Thyroid gland (tissue), 4 donors: ENCODE data around the gene ANTXR1. TPM values are rescaled to one million over a fixed set of nuclear protein-coding genes. Genes with fewer than 3 reads are reported as not detected.

Experiments used
- DNase-seq, 2 donors: peaks; one replicate each; pipeline ENCODE4 v3.0.0-alpha.2; 2019
- H3K27ac ChIP-seq, 3 donors: fragments of 200-600 bp; sonication (generic); 1 replicate in 2 of 3; 2 replicates in 1 of 3; pipeline ENCODE4 v1.5.1; 2016 to 2019; ENCODE audit warnings: mild to moderate bottlenecking in 1 of 3, moderate library complexity in 1 of 3
- H3K27me3 ChIP-seq: fragments of 200-600 bp; sonication (generic); one replicate; pipeline ENCODE4 v1.5.1; 2019
- H3K36me3 ChIP-seq, 2 donors: fragments of 200-600 bp; sonication (generic); one replicate each; pipeline ENCODE4 v1.5.1; 2016 to 2019
- H3K4me1 ChIP-seq, 2 donors: fragments of 200-600 bp; sonication (generic); one replicate each; pipeline ENCODE4 v1.5.1; 2017 to 2019
- H3K4me3 ChIP-seq, 3 donors: fragments of 200-600 bp; sonication (generic); replicated peaks in 1 of 3; 1 replicate in 2 of 3; 2 replicates in 1 of 3; pipeline ENCODE4 v1.5.1; 2016; ENCODE audit warnings: mild to moderate bottlenecking in 1 of 3
- H3K9me3 ChIP-seq: fragments of 200-600 bp; sonication (generic); one replicate; pipeline ENCODE4 v1.5.1; 2017
- POLR2A ChIP-seq, 2 donors: fragments of 450-650 bp; IDR thresholded peaks; one replicate each; pipeline ENCODE4 v1.6.1; 2017; ENCODE audit warnings: antibody characterized with exemption in 2 of 2, mild to moderate bottlenecking in 2 of 2, moderate library complexity in 1 of 2
- WGBS, 2 donors: methylation state at CpG; one replicate each; pipeline ENCODE4 v1.1.5; 2017; 5-methylcytosine and 5-hydroxymethylcytosine counted together
- intact Hi-C: fragments of 100-400 bp; cut with DNase I; formaldehyde crosslinking; loops from one replicate; pipeline ENCODE4 v1.15.1; 2023
- total RNA-seq, 4 donors: library from RNA; depleted of rRNA; stranded (reverse); fragments of >200 nt; gene quantifications; one replicate each; pipeline ENCODE4 v1.2.3, GENCODE V29; 2016
- TF ChIP-seq, protein P1 (sequence below), 6 experiments: fragments of 200-600 bp in 3 of 6; fragments of 450-650 bp in 3 of 6; sonication (generic) in 3 of 6; IDR thresholded peaks; one replicate each; pipeline ENCODE4 v1.5.1; 2016 to 2019; ENCODE audit warnings: antibody characterized with exemption in 6 of 6, mild to moderate bottlenecking in 2 of 6, inconsistent platforms in 1 of 6, moderate library complexity in 1 of 6

The ANTXR1 gene
- total RNA-seq, 4 donors from 2014 or later: 56.4 to 103 (median 79.3) TPM

DNA sequence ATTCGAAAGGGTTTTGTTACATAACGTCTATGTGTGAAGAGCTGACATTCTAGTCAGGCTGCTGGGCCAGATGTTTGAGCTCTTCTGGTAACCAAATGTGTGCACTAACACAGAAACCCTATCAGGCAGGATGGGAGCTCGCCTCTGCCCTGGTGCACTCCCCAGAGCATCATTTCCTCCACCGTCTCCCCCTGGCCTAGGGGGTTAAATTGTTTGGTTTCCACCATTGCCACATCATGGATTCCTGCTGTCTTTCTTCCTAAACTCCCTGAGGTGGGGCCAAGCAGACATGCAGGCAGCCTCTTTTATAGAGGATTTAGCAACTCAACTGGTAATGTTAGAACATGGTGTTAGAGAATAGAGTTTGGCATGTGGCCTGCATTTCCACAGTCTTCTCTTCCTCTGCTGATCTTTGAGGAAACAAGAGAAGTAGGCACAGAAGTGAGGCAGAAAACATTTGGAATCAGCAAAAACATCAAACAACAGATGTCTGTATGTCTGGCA lies 87.3 kb downstream of the ANTXR1 start:
- H3K4me3 ChIP-seq: no peak overlapping the region
- intact Hi-C loops: no loop called here
- DNase-seq: no peak
- no peak for TF ChIP-seq POLR2A (IDR thresholded peaks at IDR 0.05)
- TF ChIP-seq, protein P1, sequence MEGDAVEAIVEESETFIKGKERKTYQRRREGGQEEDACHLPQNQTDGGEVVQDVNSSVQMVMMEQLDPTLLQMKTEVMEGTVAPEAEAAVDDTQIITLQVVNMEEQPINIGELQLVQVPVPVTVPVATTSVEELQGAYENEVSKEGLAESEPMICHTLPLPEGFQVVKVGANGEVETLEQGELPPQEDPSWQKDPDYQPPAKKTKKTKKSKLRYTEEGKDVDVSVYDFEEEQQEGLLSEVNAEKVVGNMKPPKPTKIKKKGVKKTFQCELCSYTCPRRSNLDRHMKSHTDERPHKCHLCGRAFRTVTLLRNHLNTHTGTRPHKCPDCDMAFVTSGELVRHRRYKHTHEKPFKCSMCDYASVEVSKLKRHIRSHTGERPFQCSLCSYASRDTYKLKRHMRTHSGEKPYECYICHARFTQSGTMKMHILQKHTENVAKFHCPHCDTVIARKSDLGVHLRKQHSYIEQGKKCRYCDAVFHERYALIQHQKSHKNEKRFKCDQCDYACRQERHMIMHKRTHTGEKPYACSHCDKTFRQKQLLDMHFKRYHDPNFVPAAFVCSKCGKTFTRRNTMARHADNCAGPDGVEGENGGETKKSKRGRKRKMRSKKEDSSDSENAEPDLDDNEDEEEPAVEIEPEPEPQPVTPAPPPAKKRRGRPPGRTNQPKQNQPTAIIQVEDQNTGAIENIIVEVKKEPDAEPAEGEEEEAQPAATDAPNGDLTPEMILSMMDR (IDR thresholded peaks at IDR 0.05): no peak
- 88 to 96% methylated on average over 4 of the region's 4 CpGs for WGBS, 2 donors
- H3K9me3 ChIP-seq: no peaks in the 10 kb centered on the region
- H3K27ac ChIP-seq: no peak overlapping the region
- H3K4me1 ChIP-seq: peaks cover 0 to 8% of the 10 kb centered on the region in 2 donors
- no peaks in the 10 kb centered on the region for H3K27me3 ChIP-seq
- peaks cover 0 to 6% of the 10 kb centered on the region in 2 donors for H3K36me3 ChIP-seq

DNA sequence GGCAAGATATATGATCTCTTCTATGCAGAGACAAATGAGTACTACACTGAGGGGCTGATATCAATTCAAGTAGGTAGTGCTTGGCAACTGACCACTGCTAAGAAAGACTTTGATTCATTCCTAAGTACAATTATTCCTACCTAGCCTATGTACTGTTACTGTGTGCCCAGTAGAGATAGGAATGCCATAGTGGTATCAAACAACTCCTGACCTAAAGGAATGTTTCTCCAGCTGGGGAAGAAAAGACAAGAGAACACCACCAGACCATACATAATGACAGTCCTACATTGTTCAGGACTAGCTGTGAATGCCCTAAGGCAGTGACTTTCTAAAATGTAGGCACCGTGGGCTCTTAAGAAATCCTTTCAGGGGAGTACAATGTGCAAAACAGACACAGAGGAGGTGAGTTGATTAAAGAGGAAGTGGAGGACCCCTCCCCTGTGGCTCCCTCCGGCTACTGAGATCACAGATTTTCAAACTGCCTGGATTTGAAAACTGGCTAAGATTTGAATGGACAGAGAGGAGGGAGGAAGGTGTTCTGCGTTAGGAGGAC lies 89.1 kb downstream of the ANTXR1 start:
- intact Hi-C loops: no loop called here
- H3K4me3 ChIP-seq: no peak overlapping the region
- H3K27ac ChIP-seq: no peak overlapping the region
- H3K27me3 ChIP-seq: no peaks in the 10 kb centered on the region
- peaks cover 0 to 6% of the 10 kb centered on the region in 2 donors for H3K36me3 ChIP-seq
- peaks cover 0 to 4% of the 10 kb centered on the region in 2 donors for H3K4me1 ChIP-seq
- 94 to 95% methylated on average over 3 of the region's 3 CpGs for WGBS, 2 donors
- TF ChIP-seq, protein P1 (IDR thresholded peaks at IDR 0.05): no peak
- no peak for TF ChIP-seq POLR2A (IDR thresholded peaks at IDR 0.05)
- no peaks in the 10 kb centered on the region for H3K9me3 ChIP-seq
- DNase-seq: no peak

DNA sequence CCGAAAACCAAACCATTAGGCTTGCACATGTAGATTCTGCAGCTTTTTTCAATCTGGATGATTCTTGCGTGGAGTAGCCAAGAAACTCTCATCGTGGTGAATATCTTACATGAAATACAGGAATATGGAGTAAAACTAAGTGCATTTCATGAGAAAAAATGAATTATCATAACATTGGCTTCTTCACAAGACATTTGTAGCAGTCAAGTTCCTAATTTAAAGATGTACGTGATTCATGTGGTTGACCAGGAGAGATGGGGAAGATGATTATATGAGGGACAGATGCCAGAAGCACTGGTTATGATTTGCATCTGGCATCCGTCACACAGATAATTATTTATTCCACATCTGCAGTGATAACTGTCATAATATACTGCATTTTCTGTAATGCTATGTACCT lies 90.4 kb downstream of the ANTXR1 start:
- intact Hi-C loops: no loop called here
- no peaks in the 10 kb centered on the region for H3K27me3 ChIP-seq
- H3K9me3 ChIP-seq: no peaks in the 10 kb centered on the region
- H3K4me3 ChIP-seq: no peak overlapping the region
- TF ChIP-seq, protein P1 (IDR thresholded peaks at IDR 0.05): no peak
- TF ChIP-seq POLR2A (IDR thresholded peaks at IDR 0.05): no peak
- H3K27ac ChIP-seq: no peak overlapping the region
- 91% methylated on average over 5 of the region's 5 CpGs for WGBS, 2 donors
- DNase-seq: no peak
- peaks cover 0 to 6% of the 10 kb centered on the region in 2 donors for H3K36me3 ChIP-seq
- H3K4me1 ChIP-seq: no peaks in the 10 kb centered on the region

DNA sequence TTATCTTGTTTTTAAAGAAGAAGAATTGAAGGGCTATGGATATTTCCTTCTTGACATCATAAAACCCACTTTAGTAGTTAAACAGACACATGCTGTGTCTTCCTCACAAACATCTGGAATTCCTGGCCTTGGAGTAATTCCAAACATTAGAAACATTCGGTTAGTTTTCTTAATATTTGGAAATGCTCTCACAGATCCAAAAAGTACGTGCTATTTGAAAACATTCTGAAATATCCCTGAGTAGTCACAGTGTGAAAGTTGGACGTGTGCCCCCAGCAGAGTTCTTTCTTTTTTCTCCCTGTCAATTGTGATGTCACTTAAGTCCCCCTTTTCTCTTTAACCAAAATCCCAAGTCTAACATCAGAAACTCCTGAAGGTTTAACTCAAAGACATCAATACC lies 91.3 kb downstream of the ANTXR1 start:
- no peaks in the 10 kb centered on the region for H3K27me3 ChIP-seq
- no peaks in the 10 kb centered on the region for H3K9me3 ChIP-seq
- H3K4me1 ChIP-seq: no peaks in the 10 kb centered on the region
- H3K4me3 ChIP-seq: no peak overlapping the region
- peaks cover 0 to 6% of the 10 kb centered on the region in 2 donors for H3K36me3 ChIP-seq
- 80% methylated on average over 3 of the region's 3 CpGs for WGBS, 2 donors
- TF ChIP-seq, protein P1 (IDR thresholded peaks at IDR 0.05): no peak
- no peak for TF ChIP-seq POLR2A (IDR thresholded peaks at IDR 0.05)
- DNase-seq: no peak
- intact Hi-C loops: no loop called here
- no peak overlapping the region for H3K27ac ChIP-seq

DNA sequence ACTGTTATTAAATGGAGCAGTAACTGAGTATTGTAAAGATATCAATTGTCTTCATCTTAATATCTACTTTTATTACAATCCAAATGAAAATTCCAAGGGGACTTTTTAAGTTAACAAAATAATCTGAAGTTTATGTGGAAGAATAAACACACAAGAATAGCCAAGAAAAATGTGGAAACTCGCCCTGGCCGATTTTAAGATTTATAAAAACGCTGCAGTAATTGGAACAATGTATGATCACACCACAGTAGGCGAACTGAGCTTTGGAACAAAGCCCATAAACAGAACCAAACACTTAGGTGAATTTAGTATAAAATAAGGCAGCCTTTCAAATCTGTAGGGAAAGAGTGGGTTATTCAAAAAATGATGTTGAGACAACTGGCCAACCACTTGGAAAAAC lies 96.3 kb downstream of the ANTXR1 start:
- TF ChIP-seq POLR2A (IDR thresholded peaks at IDR 0.05): no peak
- TF ChIP-seq, protein P1 (IDR thresholded peaks at IDR 0.05): no peak
- Histone ChIP-seq H3K4me3 (no peak overlapping the region), H3K27ac (no peak overlapping the region), H3K36me3 (no peaks in the 10 kb centered on the region), H3K9me3 (no peaks in the 10 kb centered on the region), H3K27me3 (no peaks in the 10 kb centered on the region), H3K4me1 (peaks cover 21 to 36% of the 10 kb centered on the region in 2 donors)
- no peak for DNase-seq
- 70 to 76% methylated on average over 4 of the region's 4 CpGs for WGBS, 2 donors
- intact Hi-C loops: no loop called here
